ES-I3 (cell line): ENCODE results near the gene SLFN14.
"Not testable (repeated sequence)": the region's sequence is repeated elsewhere in the genome, so short reads cannot be mapped to it uniquely, and the experiment has no call there.

Source experiments
- H3K36me3 ChIP-seq: 2 replicates; pipeline ENCODE4 v1.6.1; 2013; ENCODE audit warnings: mild to moderate bottlenecking, low read length, control low read depth, moderate library complexity; ENCODE audit not compliant: insufficient read depth
- H3K4me1 ChIP-seq: 2 replicates; pipeline ENCODE4 v1.6.1; 2013; ENCODE audit warnings: mild to moderate bottlenecking, control low read depth, low read length; ENCODE audit not compliant: insufficient read depth
- H3K9ac ChIP-seq: 2 replicates; pipeline ENCODE4 v1.6.1; 2013; ENCODE audit warnings: low read depth, mild to moderate bottlenecking, low read length, moderate library complexity
- H3K9me3 ChIP-seq: 2 replicates; pipeline ENCODE4 v1.6.1; 2013; ENCODE audit warnings: mild to moderate bottlenecking, low read length, moderate library complexity; ENCODE audit not compliant: control insufficient read depth, insufficient read depth

The SLFN14 gene

GRCh38 chr17:35521654-35522256 lies 38.9 kb downstream of the SLFN14 start:
- H3K36me3 ChIP-seq, H3K9me3 ChIP-seq, H3K4me1 ChIP-seq, H3K9ac ChIP-seq: not testable (repeated sequence)

- no peaks in the 10 kb centered on the region for H3K36me3 ChIP-seq
- no peak overlapping the region for H3K9ac ChIP-seq
- H3K9me3 ChIP-seq = no peaks in the 10 kb centered on the region
- no peaks in the 10 kb centered on the region for H3K4me1 ChIP-seq
Measured at GRCh38 chr17:35521150-35521549, 39.5 kb downstream of the SLFN14 start.

- H3K9me3 ChIP-seq = no peaks in the 10 kb centered on the region
- no peak overlapping the region for H3K9ac ChIP-seq
- H3K4me1 ChIP-seq = no peaks in the 10 kb centered on the region
- no peaks in the 10 kb centered on the region for H3K36me3 ChIP-seq
Measured at GRCh38 chr17:35519906-35520442, 40.6 kb downstream of the SLFN14 start.

- H3K36me3 ChIP-seq = no peaks in the 10 kb centered on the region
- H3K9me3 ChIP-seq = no peaks in the 10 kb centered on the region
- no peaks in the 10 kb centered on the region for H3K4me1 ChIP-seq
- H3K9ac ChIP-seq = no peak overlapping the region
Measured at GRCh38 chr17:35519439-35519838, 41.2 kb downstream of the SLFN14 start.

GRCh38 chr17:35518431-35518830 lies 42.2 kb downstream of the SLFN14 start:
- H3K4me1 ChIP-seq, H3K9ac ChIP-seq, H3K9me3 ChIP-seq, H3K36me3 ChIP-seq: not testable (repeated sequence)

GRCh38 chr17:35515027-35515426 lies 45.6 kb downstream of the SLFN14 start:
- Histone ChIP-seq H3K9ac (no peak overlapping the region), H3K9me3 (no peaks in the 10 kb centered on the region), H3K4me1 (no peaks in the 10 kb centered on the region), H3K36me3 (no peaks in the 10 kb centered on the region)

GRCh38 chr17:35514564-35514963 lies 46.1 kb downstream of the SLFN14 start:
- no peaks in the 10 kb centered on the region; the same call in 1 of the 2 replicates for H3K36me3 ChIP-seq
- no peak overlapping the region for H3K9ac ChIP-seq
- H3K9me3 ChIP-seq = no peaks in the 10 kb centered on the region
- H3K4me1 ChIP-seq = no peaks in the 10 kb centered on the region
